DMS79 (cell line): Measurements from ENCODE around the gene VAMP7.
"Not testable (repeated sequence)": the region's sequence is repeated elsewhere in the genome, so short reads cannot be mapped to it uniquely, and the experiment has no call there.

ENCODE experiments used
- DNase-seq: peaks from one replicate; lab custom pipeline; 2025; lab: John Stamatoyannopoulos, UW

The VAMP7 gene, protein sequence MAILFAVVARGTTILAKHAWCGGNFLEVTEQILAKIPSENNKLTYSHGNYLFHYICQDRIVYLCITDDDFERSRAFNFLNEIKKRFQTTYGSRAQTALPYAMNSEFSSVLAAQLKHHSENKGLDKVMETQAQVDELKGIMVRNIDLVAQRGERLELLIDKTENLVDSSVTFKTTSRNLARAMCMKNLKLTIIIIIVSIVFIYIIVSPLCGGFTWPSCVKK

DNA sequence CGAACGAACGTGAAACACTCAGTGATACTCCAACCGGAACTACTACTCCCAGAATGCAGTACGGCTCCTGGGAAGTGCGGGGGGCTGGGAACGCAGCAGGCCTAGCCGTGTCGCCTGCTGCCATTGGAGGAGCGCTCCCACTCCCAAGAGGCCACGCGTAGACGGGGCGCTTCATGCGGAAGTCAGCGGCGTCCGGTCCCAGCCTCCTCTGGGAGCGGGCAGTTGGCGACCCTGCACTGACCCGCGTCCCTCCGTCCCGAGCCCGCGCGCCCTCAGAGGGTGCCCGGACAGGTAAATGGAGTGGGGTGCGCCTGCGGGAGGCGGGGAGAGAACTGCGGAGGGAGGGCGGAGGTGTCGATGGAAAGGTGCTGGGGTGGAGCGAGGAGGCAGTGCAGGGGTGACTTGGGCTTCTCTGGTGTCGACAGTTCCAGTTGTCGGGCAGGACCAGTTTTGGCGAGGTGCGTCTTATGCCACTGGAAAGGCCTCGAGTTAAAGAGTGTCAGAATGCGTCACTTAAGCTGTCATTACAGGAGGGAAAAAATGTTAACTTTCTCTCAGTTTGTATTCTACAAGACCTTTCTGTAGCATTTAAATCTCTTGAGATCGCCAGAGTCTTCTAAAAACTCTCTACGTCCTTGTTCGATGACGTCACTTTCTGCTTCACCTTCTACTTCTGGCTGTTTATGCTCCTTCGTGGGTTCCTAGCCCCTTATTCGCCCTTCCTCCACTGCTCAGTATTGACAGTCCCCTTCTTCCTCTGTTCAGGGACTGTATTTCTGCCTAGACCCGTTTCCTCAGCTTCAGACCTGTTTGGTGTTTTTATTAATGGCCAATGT, at the start of gene VAMP7:
Gene VAMP7 (plus strand): TSS at position 188 of the 836 bp plus-strand sequence. CDS start 8,122 bp downstream, outside the sequence.
- peak; percentile 75 for DNase-seq

DNA sequence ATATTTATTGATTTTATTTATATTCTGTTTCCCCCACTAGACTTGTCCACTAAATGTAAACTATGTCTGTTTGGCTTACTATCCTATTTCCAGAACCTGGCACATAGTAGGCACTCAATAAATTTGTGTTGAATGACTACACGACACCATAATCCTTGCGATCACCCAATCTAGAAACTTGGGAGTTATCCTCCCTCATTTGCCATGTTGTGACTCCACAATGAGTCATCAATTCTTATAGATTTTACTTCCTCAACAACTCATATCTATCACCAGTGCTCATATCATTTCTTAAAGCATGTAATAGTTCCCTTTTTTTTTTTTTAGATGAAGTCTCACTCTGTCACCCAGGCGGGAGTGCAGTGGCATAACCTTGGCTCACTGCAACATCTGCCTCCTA, 39.9 kb upstream of the VAMP7 start:
- DNase-seq = no peak

- not testable (repeated sequence) for DNase-seq
Observed at GRCh38 chrX:155851786-155852185, 29.4 kb upstream of the VAMP7 start.

DNA sequence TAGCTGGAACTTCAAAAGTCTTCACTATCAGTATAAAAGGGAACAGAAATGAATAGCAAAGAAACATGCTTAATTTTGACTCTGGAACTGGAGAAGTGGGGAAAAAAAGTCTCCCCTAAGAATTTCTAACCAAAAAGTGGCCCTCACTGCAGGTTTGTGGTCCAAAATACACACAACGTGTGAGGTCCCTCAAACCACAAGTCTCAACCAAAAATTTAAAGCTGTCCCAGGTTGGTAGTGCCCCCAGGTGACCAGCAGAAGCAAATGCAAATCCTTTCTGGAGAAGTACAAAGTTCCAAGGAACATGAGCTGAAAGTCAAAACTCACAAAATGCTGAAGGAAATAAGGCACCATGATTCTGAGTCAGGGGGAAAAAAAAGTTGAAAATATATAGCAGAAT, 23.6 kb upstream of the VAMP7 start:
- DNase-seq = no peak

GRCh38 chrX:155864655-155865054, 16.5 kb upstream of the VAMP7 start:
- DNase-seq = no peak

- DNase-seq = no peak
Observed at GRCh38 chrX:155865193-155865592, 16.0 kb upstream of the VAMP7 start.

DNA sequence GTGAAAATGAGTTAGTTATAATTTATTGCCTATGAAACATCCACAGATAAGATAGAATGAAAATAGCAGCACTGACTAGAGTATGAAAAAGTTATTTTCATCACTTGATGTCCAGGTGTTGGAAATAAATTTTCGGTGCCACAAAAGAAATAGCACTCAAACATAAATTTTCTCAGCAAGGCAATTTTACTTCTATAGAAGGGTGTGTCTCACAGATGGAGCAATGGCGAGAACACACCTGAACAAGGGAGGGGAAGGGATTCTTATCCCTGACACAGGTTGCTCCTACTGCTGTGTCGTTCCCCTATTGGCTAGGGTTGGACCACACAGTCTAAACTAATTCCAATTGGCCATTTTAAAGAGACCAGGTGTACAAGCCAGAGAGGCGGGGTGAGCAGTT, 13.3 kb upstream of the VAMP7 start:
- DNase-seq = no peak

DNA sequence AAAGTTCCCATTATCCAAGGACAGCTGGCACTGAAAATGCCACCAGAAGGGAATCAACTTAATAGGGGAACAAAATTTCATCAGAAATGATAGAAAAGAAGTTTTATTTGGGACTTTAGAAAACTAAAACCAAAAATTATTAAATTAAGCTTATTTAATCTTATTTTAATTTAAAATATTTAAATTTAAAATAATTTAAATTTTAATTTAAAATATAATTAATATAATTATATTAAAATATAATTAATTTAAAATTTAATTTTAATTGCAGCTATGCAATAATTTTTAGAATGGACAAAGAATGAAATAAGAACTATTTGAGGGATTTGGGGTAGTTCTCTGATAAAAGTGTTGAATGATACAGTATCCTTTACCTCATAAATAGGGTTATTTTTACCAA, 10.2 kb upstream of the VAMP7 start:
- DNase-seq = no peak

- DNase-seq = no peak
Observed at GRCh38 chrX:155871934-155872333, 9.2 kb upstream of the VAMP7 start.

- no peak for DNase-seq
Observed at GRCh38 chrX:155873188-155873587, 8.0 kb upstream of the VAMP7 start.

DNA sequence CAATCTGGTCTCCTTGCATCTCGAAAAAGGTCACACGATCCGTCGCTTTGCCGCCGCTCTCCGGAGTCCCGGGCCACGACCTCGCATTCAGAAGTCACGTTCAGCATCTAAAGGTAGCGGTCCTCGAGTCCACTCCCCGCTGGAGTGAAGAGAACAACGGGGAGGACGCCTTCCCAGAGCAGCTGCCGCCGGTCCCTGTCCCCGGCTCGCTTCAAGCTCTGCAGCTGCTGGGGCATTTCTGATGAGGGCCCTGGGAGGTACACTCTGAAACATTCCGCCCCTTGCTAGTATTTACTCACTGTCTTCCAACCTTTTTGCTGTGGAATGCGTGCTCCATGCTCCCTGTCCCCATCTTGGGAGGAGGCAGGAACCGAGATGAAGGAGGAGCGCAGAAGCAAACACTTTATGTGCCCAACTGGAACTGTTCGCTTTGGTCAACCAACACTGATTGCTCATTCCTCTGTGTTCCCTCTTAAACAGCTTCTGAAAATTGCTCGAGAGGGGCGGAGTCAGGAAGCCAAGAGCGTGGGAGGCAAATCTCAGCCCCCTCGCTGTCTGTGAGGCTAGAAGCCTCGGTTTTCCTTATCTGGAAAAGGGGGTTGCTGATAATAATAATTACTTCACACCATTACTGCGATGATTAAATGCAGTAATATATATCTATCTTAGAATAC, 6.4 kb upstream of the VAMP7 start:
- no peak for DNase-seq

DNA sequence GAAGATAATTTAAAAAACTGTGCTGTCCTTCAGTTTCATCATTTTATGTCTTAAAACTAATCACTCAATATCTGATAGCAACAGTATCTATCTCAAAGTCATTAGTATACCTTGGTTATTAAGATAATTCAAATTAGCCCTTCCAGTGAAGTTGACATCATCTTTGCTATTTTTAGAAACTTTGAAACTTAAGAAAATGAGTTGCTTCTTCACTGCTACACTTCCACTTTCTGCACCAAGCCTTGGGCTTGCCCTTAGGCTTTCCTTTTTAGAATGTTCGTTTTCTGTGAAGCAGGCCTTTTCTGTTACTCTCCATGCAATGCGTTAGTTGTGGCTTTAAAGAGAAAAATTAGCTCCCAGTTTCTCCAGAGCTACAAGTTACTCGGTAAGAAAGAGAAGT, 4.4 kb upstream of the VAMP7 start:
- DNase-seq = no peak

GRCh38 chrX:155877288-155877687, 3.9 kb upstream of the VAMP7 start:
- no peak for DNase-seq

DNA sequence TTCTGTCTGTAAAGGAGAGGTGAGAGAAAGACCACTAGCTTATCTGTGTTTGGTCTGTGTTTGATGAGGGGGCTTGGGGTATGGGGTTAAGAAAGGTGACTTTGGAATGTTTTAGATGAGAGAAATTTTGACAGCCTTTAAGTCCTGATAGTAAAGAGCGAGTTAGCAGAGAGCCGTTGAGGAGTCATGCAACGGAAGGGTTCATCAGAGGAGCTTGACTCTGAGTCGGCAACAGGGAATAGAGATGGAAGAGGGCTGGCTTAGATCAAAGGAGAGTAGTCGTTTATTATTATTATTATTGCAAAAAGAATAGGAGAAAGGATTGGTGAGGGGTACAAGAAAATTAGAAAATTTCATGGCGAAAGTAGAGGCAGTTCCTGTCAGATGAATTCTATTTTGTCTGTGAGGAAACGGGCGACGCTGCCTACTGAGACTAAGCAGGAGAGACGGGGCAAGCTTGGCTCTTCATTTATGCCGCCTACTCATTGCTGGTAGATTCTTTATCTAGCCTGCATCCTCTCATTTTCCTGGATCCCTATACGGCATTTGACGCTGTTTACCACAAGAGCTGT, 473 bp upstream of the VAMP7 start:
- no peak for DNase-seq

DNA sequence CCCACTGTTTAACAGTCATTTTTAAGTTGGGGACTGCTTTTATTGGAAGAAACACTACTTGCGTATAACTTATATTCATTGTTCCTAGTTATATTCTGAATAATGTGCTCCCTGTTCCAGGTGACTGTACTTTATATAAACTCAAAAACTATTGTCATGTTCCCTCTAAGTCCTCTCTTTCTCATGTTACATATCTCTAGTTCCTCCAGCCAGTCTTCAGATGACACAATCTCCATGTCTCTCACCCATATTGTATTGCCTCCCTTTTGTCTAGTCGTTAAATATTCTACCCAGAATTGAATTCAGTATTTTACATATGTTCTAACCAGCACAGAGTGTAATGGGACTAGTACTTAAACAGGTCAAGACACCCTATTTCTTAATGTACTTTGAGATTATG, 5.3 kb downstream of the VAMP7 start:
- DNase-seq = no peak

- no peak for DNase-seq
Observed at GRCh38 chrX:155888139-155888538, 7.0 kb downstream of the VAMP7 start.

DNA sequence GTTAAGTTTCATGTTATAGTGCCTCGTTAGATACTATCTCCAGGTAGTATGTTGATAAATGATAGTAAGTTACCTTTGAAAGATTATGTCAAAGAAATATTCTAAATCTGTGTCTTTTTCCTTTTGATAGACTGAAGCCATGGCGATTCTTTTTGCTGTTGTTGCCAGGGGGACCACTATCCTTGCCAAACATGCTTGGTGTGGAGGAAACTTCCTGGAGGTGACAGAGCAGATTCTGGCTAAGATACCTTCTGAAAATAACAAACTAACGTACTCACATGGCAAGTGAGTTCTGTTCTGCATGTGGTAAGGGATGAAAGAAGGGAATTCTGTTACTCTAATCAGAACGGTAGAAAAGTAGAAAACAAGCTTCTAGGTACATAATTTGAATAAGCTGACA, 8.2 kb downstream of the VAMP7 start:
- DNase-seq = no peak

- DNase-seq = no peak
Observed at GRCh38 chrX:155891446-155892210, 10.5 kb downstream of the VAMP7 start.

DNA sequence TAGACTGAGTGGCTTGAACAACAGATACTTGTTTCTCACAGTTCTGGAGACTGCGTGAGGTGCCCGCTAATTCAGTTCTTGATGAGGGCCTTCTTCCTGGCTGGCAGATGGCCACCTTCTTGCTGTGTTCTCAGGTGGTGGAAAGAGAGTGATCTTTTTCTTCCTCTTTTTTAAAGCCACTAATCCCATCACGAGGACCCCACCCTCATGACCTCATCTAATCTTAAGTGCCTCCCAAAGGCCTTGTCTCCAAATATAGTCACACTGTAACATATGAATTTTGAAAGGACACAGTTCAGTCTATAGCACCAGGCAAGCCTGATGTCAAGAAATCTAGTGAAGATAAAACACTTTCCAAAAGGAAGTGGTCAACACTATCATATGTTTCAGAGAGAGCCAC, 12.4 kb downstream of the VAMP7 start:
- DNase-seq = no peak

DNA sequence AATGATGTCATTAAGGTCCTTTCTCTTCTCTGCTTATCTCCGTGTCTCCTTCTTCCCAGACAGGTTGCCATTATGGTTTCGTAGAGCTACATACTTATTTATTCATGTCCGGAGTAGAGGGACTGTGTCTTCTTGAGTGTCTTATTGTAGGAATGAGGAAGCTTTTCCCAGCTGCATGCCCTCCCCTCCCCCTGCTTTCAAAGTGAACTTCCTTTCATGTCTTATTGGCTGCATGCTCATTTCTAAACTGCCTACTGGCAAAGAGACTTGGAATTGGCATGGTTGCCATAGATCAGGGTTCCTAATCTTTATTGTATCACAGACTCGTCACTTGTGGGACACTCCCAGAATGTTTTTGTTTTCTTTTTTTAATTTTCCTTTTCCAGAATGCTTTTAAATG, 15.4 kb downstream of the VAMP7 start:
- no peak for DNase-seq

- DNase-seq = no peak
Observed at GRCh38 chrX:155899366-155899765, 18.2 kb downstream of the VAMP7 start.

GRCh38 chrX:155900765-155901164, 19.6 kb downstream of the VAMP7 start:
- no peak for DNase-seq
